GM12878 (cell line): ENCODE results near the gene ZNF227. TPM values are rescaled to one million over a fixed set of nuclear protein-coding genes. Genes with fewer than 3 reads are reported as not detected.

Experiments used
- CBX5 ChIP-seq: sonication (generic); IDR thresholded peaks from 2 replicates; pipeline ENCODE4 v1.6.1; 2016; ENCODE audit warnings: low read depth, moderate library complexity, mild to moderate bottlenecking, inconsistent platforms
- CEBPB ChIP-seq, 2 experiments: fragments of 150-350 bp in 1 of 2; IDR thresholded peaks; 2 replicates each; pipeline ENCODE4 v1.6.1; 2012 to 2014; ENCODE audit warnings: low read depth in 2 of 2, low read length in 2 of 2, borderline replicate concordance in 1 of 2, inconsistent platforms in 1 of 2
- CHD1 ChIP-seq: IDR thresholded peaks from 2 replicates; pipeline ENCODE4 v1.6.1; 2012; ENCODE audit warnings: low read depth, low read length, improper control_type of control experiment
- CREB1 ChIP-seq: IDR thresholded peaks from 2 replicates; pipeline ENCODE4 v1.6.1; 2012; ENCODE audit warnings: low read depth, mild to moderate bottlenecking, inconsistent platforms
- CTCF ChIP-seq, 3 experiments: IDR thresholded peaks in 2 of 3; conservative IDR thresholded peaks in 1 of 3; 2 replicates each; pipeline ENCODE4 v1.5.1; 2011; ENCODE audit warnings: low read depth in 3 of 3, low read length in 3 of 3, mild to moderate bottlenecking in 3 of 3, control low read depth in 2 of 3, moderate library complexity in 2 of 3, inconsistent platforms in 1 of 3, mixed read lengths in 1 of 3; ENCODE audit not compliant: control insufficient read depth in 2 of 3, insufficient read depth in 1 of 3; ENCODE audit errors: extremely low read depth in 1 of 3
- E4F1 ChIP-seq: fragments of 450-650 bp; IDR thresholded peaks from 2 replicates; pipeline ENCODE4 v1.6.1; 2018; ENCODE audit warnings: borderline replicate concordance, mild to moderate bottlenecking; ENCODE audit not compliant: partially characterized antibody
- EGR1 ChIP-seq, 2 experiments: IDR thresholded peaks; 1 replicate in 1 of 2; 2 replicates in 1 of 2; pipeline ENCODE4 v1.6.1; 2011 to 2012; ENCODE audit warnings: low read depth in 2 of 2, low read length in 2 of 2, borderline replicate concordance in 1 of 2, mild to moderate bottlenecking in 1 of 2, moderate library complexity in 1 of 2
- EP300 ChIP-seq, 2 experiments: fragments of 150-350 bp in 1 of 2; IDR thresholded peaks; 2 replicates each; pipeline ENCODE4 v1.6.1; 2011 to 2012; ENCODE audit warnings: low read depth in 2 of 2, low read length in 2 of 2, borderline replicate concordance in 1 of 2, improper control_type of control experiment in 1 of 2, inconsistent platforms in 1 of 2; ENCODE audit not compliant: control insufficient read depth in 1 of 2
- FOXM1 ChIP-seq: IDR thresholded peaks from 2 replicates; pipeline ENCODE4 v1.6.1; 2012; ENCODE audit warnings: low read depth, mild to moderate bottlenecking, inconsistent platforms, low read length, moderate library complexity
- GABPA ChIP-seq: IDR thresholded peaks from 2 replicates; pipeline ENCODE4 v1.6.1; 2014; ENCODE audit warnings: antibody characterized with exemption, low read depth, mild to moderate bottlenecking, inconsistent platforms
- HCFC1 ChIP-seq: fragments of 150-350 bp; IDR thresholded peaks from 2 replicates; pipeline ENCODE4 v1.6.1; 2014; ENCODE audit warnings: low read length
- HDAC2 ChIP-seq: fragments of 200-600 bp; sonication (generic); IDR thresholded peaks from 2 replicates; pipeline ENCODE4 v1.6.1; 2017
- HDAC6 ChIP-seq: fragments of 200-600 bp; sonication (generic); IDR thresholded peaks from one replicate; pipeline ENCODE4 v1.8.0; 2017; ENCODE audit warnings: antibody characterized with exemption; ENCODE audit not compliant: unreplicated experiment
- JUND ChIP-seq: IDR thresholded peaks from 2 replicates; pipeline ENCODE4 v1.6.1; 2012; ENCODE audit warnings: low read depth, mild to moderate bottlenecking, low read length, improper control_type of control experiment, moderate library complexity
- MXI1 ChIP-seq: fragments of 150-350 bp; IDR thresholded peaks from 2 replicates; pipeline ENCODE4 v1.6.1; 2011; ENCODE audit warnings: low read depth, mild to moderate bottlenecking, inconsistent platforms, low read length, improper control_type of control experiment
- MYC ChIP-seq: IDR thresholded peaks from 2 replicates; pipeline ENCODE4 v1.6.1; 2011; ENCODE audit warnings: mild to moderate bottlenecking, low read length, moderate library complexity, inconsistent platforms; ENCODE audit not compliant: insufficient read depth, insufficient replicate concordance, insufficient read length, severe bottlenecking
- NR2F1 ChIP-seq: fragments of 450-650 bp; conservative IDR thresholded peaks from 2 replicates; pipeline ENCODE4 v1.6.1; 2017; ENCODE audit warnings: mild to moderate bottlenecking
- POLR2A ChIP-seq: IDR thresholded peaks from 2 replicates; pipeline ENCODE4 v1.6.1; 2011; ENCODE audit warnings: low read depth, mild to moderate bottlenecking, low read length
- POLR2AphosphoS5 ChIP-seq: IDR thresholded peaks from 2 replicates; pipeline ENCODE4 v1.6.1; 2011; ENCODE audit warnings: mild to moderate bottlenecking, low read length, inconsistent platforms
- RFX5 ChIP-seq: IDR thresholded peaks from 2 replicates; pipeline ENCODE4 v1.6.1; 2011; ENCODE audit warnings: low read depth, low read length, improper control_type of control experiment
- SP1 ChIP-seq: IDR thresholded peaks from one replicate; pipeline ENCODE4 v1.6.1; 2011; ENCODE audit warnings: low read depth, low read length
- USF1 ChIP-seq: IDR thresholded peaks from 2 replicates; pipeline ENCODE4 v1.6.1; 2011; ENCODE audit warnings: borderline replicate concordance, low read depth, mild to moderate bottlenecking, moderate library complexity, mixed read lengths, low read length; ENCODE audit not compliant: insufficient read depth; ENCODE audit errors: extremely low read length
- YY1 ChIP-seq: IDR thresholded peaks from 2 replicates; pipeline ENCODE4 v1.6.1; 2011; ENCODE audit warnings: low read depth, mild to moderate bottlenecking, low read length
- ZNF217 ChIP-seq: fragments of 450-650 bp; IDR thresholded peaks from 2 replicates; pipeline ENCODE4 v1.6.1; 2017; ENCODE audit warnings: antibody characterized with exemption, mild to moderate bottlenecking
- ZNF24 ChIP-seq: fragments of 450-650 bp; IDR thresholded peaks from 2 replicates; pipeline ENCODE4 v1.6.1; 2017; ENCODE audit warnings: antibody characterized with exemption, mild to moderate bottlenecking
- ZNF274 ChIP-seq: IDR thresholded peaks from one replicate; pipeline ENCODE4 v1.8.0; 2011; ENCODE audit not compliant: insufficient read length, insufficient read depth
- ZSCAN29 ChIP-seq: fragments of 450-650 bp; IDR thresholded peaks from 2 replicates; pipeline ENCODE4 v1.6.1; 2017; ENCODE audit warnings: mild to moderate bottlenecking, moderate library complexity
- polyA plus RNA-seq, 11 experiments: library from polyadenylated mRNA; depleted of rRNA in 4 of 11; unstranded in 6 of 11; stranded (reverse) in 5 of 11; fragments of >200 nt; fragmentation: Nextera tagmentation in 4 of 11; fragmentation: Illumina TruSeq in 1 of 11; extraction: Ambion mirVana in 4 of 11; extraction: Trizol in 1 of 11; gene quantifications; 1 replicate in 1 of 11; 2 replicates in 10 of 11; pipeline versions ENCODE4 v1.2.1 to v1.2.3, GENCODE V29; 2011 to 2016; ENCODE audit warnings: inconsistent platforms in 2 of 11, missing spikeins in 2 of 11, low read depth in 1 of 11
- total RNA-seq, 4 experiments: library from RNA; depleted of rRNA in 3 of 4; stranded (reverse); fragments of >200 nt in 3 of 4; fragmentation: Illumina TruSeq in 1 of 4; extraction: Trizol in 1 of 4; gene quantifications; 2 replicates each; pipeline versions ENCODE4 v1.2.1 to v1.2.3, GENCODE V29; 2013 to 2021

ZNF227 gene
- total and polyA plus RNA-seq, 10 of the 15 experiments (the other 5 are each of a cell fraction or from before 2014, with no cell fraction given), result 4.3 to 22.9 (median 13.0) TPM

- TF ChIP-seq EGR1 (IDR thresholded peaks at IDR 0.05; ENCODE audit: borderline replicate concordance in 1 of 2, low read depth in 2 of 2, low read length in 2 of 2), result peak in 1 of 2 experiments; percentile 32; a peak in 1 of 3 replicates
- no peak for TF ChIP-seq ZSCAN29
- no peak for TF ChIP-seq JUND
- TF ChIP-seq CREB1, result peak; percentile 65
- TF ChIP-seq MYC, result no peak
- TF ChIP-seq RFX5, result no peak
- 0 out of 2 replicates have a peak, but pooled peaks have one; percentile 23 for TF ChIP-seq NR2F1
- no peak for TF ChIP-seq ZNF24
- TF ChIP-seq EP300 (IDR thresholded peaks at IDR 0.05; ENCODE audit: borderline replicate concordance in 1 of 2, control insufficient read depth in 1 of 2, low read depth in 2 of 2, low read length in 2 of 2), result no peak
- TF ChIP-seq YY1, result peak; percentile 96
- TF ChIP-seq CTCF (IDR thresholded peaks at IDR 0.05 in 2 of 3, conservative IDR thresholded peaks at IDR 0.05 in 1 of 3; ENCODE audit: control insufficient read depth in 2 of 3, extremely low read depth in 1 of 3, insufficient read depth in 1 of 3, low read depth in 3 of 3, low read length in 3 of 3), result no peak
- no peak for TF ChIP-seq ZNF274
- TF ChIP-seq CBX5, result no peak
- TF ChIP-seq CEBPB (IDR thresholded peaks at IDR 0.05; ENCODE audit: borderline replicate concordance in 1 of 2, low read depth in 2 of 2, low read length in 2 of 2), result no peak
- peak; percentile 97 for TF ChIP-seq GABPA
- no peak for TF ChIP-seq USF1
- TF ChIP-seq FOXM1, result no peak
- peak; percentile 44 for TF ChIP-seq SP1
- peak; percentile 89 for TF ChIP-seq E4F1
- no peak for TF ChIP-seq HDAC6
- no peak for TF ChIP-seq HDAC2
- TF ChIP-seq POLR2AphosphoS5, result peak; percentile 90
- TF ChIP-seq CHD1, result no peak
- TF ChIP-seq MXI1, result no peak
- peak; percentile 85 for TF ChIP-seq POLR2A
- TF ChIP-seq ZNF217, result no peak
- peak; percentile 97 for TF ChIP-seq HCFC1
Observed at GRCh38 chr19:44164673-44165512, 47.4 kb upstream of the ZNF227 start, which contains the start of gene ZNF226 (continued).
